ENCODE results near the gene CELF1. TPM values are rescaled to one million over a fixed set of nuclear protein-coding genes. Genes with fewer than 3 reads are reported as not detected.
A peak's percentile ranks its signal among the peaks of the same experiment; 100 is the strongest.

The CELF1 gene
- total RNA-seq, 3 donors from 2014 or later: 83.7 to 132 (median 94.1) TPM

DNA sequence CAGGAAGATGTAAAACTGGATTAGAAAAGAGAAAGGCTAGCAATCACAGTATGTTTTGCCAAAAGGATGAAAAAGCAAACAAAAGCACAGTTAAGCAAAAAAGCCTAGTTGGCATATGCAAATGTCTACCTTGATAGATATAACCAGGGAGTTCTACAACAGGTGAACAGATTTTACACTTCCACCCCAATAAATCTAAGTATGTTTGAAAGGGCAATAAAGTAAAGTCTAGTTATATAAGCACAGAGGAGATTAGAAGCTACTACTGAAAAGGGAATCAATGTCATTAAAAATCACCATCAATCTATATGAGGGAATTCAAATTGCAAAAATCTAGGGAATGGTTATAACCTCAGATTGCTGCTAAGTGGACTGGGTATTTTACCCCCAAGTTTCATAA lies 49.7 kb downstream of the CELF1 start:
- H3K4me1 ChIP-seq (ENCODE audit: low read depth): peaks cover 4% of the 10 kb centered on the region
- peak; percentile 58 for ATAC-seq
- H3K4me3 ChIP-seq: no peak overlapping the region
- intact Hi-C loops (cut with DNase I, micrococcal nuclease): no loop called here
- H3K36me3 ChIP-seq (ENCODE audit: low read depth): no peaks in the 10 kb centered on the region
- H3K9me3 ChIP-seq: no peaks in the 10 kb centered on the region
- DNase-seq: no peak
- TF ChIP-seq, protein P1, sequence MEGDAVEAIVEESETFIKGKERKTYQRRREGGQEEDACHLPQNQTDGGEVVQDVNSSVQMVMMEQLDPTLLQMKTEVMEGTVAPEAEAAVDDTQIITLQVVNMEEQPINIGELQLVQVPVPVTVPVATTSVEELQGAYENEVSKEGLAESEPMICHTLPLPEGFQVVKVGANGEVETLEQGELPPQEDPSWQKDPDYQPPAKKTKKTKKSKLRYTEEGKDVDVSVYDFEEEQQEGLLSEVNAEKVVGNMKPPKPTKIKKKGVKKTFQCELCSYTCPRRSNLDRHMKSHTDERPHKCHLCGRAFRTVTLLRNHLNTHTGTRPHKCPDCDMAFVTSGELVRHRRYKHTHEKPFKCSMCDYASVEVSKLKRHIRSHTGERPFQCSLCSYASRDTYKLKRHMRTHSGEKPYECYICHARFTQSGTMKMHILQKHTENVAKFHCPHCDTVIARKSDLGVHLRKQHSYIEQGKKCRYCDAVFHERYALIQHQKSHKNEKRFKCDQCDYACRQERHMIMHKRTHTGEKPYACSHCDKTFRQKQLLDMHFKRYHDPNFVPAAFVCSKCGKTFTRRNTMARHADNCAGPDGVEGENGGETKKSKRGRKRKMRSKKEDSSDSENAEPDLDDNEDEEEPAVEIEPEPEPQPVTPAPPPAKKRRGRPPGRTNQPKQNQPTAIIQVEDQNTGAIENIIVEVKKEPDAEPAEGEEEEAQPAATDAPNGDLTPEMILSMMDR (IDR thresholded peaks at IDR 0.05): no peak

DNA sequence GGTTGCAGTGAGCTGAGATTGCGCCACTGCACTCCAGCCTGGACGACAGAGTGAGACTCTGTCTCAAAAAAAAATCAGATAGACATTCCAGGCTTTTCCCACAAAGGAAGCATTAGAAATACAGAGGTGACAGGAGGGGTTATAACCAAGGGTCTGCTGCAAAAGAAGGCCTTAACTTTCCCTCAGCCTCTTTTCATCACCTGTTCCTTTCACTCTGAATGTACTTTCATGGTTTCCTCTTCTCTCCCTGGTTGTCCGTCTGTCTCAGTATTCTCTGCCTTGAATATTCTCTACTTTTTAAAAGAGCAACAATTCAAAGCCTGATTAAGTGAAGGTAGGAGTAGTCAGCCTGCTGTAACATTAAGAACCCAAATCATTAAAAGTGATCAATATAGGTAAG lies 50.2 kb downstream of the CELF1 start:
- Histone ChIP-seq H3K4me1 (ENCODE audit: low read depth) (peaks cover 4% of the 10 kb centered on the region), H3K4me3 (no peak overlapping the region), H3K9me3 (no peaks in the 10 kb centered on the region), H3K36me3 (ENCODE audit: low read depth) (no peaks in the 10 kb centered on the region)
- ATAC-seq: no peak
- TF ChIP-seq, protein P1 (IDR thresholded peaks at IDR 0.05): no peak
- intact Hi-C loops (cut with DNase I, micrococcal nuclease): no loop called here
- DNase-seq: no peak

DNA sequence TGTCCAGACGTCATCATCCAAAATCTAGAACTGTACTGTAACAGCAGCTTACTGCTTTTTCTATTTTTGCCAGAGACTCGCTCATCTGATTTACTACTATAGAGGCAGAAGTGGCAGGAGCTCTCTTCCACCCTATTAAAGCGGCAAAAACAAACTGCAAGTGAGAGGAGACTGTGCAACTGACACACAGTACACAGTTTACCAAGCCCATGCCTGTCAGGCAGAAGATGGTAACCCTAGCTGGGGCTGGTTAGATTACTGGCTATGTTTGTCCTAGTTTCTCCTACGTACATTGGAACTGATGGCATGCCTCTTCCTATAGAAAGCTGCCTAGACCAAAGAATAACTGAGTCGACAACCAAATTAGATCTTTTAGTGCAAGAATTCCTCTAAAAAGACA lies 51.8 kb downstream of the CELF1 start:
- intact Hi-C loops (cut with DNase I, micrococcal nuclease): no loop called here
- H3K4me1 ChIP-seq (ENCODE audit: low read depth): peaks cover 4% of the 10 kb centered on the region
- no peak overlapping the region for H3K4me3 ChIP-seq
- no peaks in the 10 kb centered on the region for H3K36me3 ChIP-seq (ENCODE audit: low read depth)
- ATAC-seq (no peak), DNase-seq (no peak)
- H3K9me3 ChIP-seq: no peaks in the 10 kb centered on the region
- TF ChIP-seq, protein P1 (IDR thresholded peaks at IDR 0.05): no peak

DNA sequence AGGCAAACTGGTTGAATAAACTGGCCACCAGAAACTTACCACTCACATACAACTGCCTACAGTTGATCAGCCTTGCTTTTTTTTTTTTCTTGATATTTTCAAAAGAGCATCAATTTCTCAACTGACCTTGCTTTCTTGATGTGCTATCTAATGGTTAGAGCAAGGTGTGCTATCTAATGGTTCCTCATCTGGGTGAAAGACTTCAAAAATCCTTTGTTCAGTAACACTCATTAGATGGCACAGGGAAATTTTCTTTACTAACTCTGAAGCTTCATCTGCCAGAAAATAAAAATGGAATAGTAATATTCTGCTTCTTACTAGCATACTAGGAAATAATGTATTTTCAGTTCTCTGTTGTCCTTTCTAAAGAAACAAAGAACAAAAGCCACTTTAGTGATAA lies 52.8 kb downstream of the CELF1 start:
- TF ChIP-seq, protein P1 (IDR thresholded peaks at IDR 0.05): no peak
- peaks cover 4% of the 10 kb centered on the region for H3K4me1 ChIP-seq (ENCODE audit: low read depth)
- ATAC-seq: no peak
- intact Hi-C loops (cut with DNase I, micrococcal nuclease): no loop called here
- H3K36me3 ChIP-seq (ENCODE audit: low read depth): no peaks in the 10 kb centered on the region
- DNase-seq: no peak
- H3K9me3 ChIP-seq: no peaks in the 10 kb centered on the region
- H3K4me3 ChIP-seq: no peak overlapping the region

DNA sequence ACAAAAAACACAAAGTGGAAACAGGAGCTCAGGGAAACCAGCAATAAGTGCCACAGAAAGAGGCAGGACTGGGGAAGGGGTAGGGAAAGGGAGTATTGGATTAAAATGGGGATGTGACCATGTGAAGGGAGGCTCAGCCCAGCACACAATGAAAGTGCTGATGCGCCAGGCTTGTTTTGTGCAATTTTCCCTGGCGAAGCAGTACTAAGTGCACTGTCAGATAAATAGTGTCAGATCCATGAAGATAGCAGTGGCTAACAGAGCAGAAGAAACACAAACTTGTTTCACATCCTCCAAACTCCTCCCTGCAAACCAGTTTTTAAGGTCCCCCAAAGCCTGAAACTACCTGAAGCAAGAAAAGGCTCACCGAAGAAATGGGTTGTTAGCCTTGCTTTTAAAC lies 53.3 kb downstream of the CELF1 start:
- no peaks in the 10 kb centered on the region for H3K36me3 ChIP-seq (ENCODE audit: low read depth)
- TF ChIP-seq, protein P1 (IDR thresholded peaks at IDR 0.05): no peak
- peaks cover 4% of the 10 kb centered on the region for H3K4me1 ChIP-seq (ENCODE audit: low read depth)
- ATAC-seq (peak; percentile 45), DNase-seq (peak in 1 of 3 donors; percentile 15)
- no peak overlapping the region for H3K4me3 ChIP-seq
- H3K9me3 ChIP-seq: no peaks in the 10 kb centered on the region
- intact Hi-C loops (cut with DNase I, micrococcal nuclease): no loop called here

DNA sequence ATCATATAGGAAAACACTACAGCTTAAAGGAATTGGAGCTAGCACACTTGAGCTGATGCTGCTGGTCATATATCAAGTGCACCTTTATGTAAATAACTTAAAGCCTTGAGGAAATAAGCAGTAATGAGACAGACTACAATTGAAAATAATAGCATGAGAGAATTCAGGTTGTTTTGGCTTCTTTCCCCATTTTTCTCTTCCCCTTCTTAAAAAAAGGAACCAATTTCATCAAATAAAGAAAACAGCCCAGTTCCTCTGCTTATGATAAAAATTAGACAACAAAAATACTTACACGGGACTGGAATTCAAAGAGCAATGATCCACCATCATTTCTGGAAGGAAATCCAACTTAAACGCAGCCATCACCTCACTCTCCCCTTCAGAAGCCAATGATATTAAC lies 53.8 kb downstream of the CELF1 start:
- Histone ChIP-seq H3K4me1 (ENCODE audit: low read depth) (peaks cover 4% of the 10 kb centered on the region), H3K9me3 (no peaks in the 10 kb centered on the region), H3K4me3 (no peak overlapping the region), H3K36me3 (ENCODE audit: low read depth) (no peaks in the 10 kb centered on the region)
- TF ChIP-seq, protein P1 (IDR thresholded peaks at IDR 0.05): no peak
- no peak for DNase-seq
- no peak for ATAC-seq
- intact Hi-C loops (cut with DNase I, micrococcal nuclease): no loop called here
